BJ (cell line): ENCODE results near the gene PRSS22. TPM values are rescaled to one million over a fixed set of nuclear protein-coding genes. Genes with fewer than 3 reads are reported as not detected.

ENCODE experiments used
- CTCF ChIA-PET: fragments of 350-600 bp; formaldehyde crosslinking; extraction: SDS; loops from one replicate; lab custom pipeline; 2021; ENCODE audit warnings: antibody characterized with exemption, inconsistent platforms; lab: Yijun Ruan, JAX
- POLR2A ChIA-PET: fragments of 300-600 bp; sonication (Branson Sonifier 250); formaldehyde crosslinking; extraction: SDS; loops from one replicate; lab custom pipeline; 2021; ENCODE audit warnings: antibody characterized with exemption; lab: Charles Lee
- DNase-seq: peaks from one replicate; pipeline ENCODE4 v3.0.0-alpha.2; 2011; ENCODE audit warnings: low read depth
- H3K27me3 ChIP-seq: 2 replicates; pipeline ENCODE4 v1.6.0; 2011; ENCODE audit warnings: low read length; ENCODE audit not compliant: control insufficient read depth, insufficient read depth
- H3K36me3 ChIP-seq: 2 replicates; pipeline ENCODE4 v1.5.1; 2011; ENCODE audit warnings: low read length; ENCODE audit not compliant: control insufficient read depth, insufficient read depth
- H3K4me3 ChIP-seq: 2 replicates; pipeline ENCODE4 v1.5.1; 2011; ENCODE audit warnings: low read depth, mild to moderate bottlenecking, control low read depth, low read length
- polyA plus RNA-seq: library from polyadenylated mRNA; depleted of rRNA; stranded (reverse); fragments of >200 nt; gene quantifications from 2 replicates; pipeline ENCODE4 v1.2.3, GENCODE V29; 2011
- TF ChIP-seq, protein P1 (sequence below): IDR thresholded peaks from 2 replicates; pipeline ENCODE4 v1.5.1; 2011; ENCODE audit warnings: low read depth, mild to moderate bottlenecking, control low read depth, inconsistent platforms, low read length, moderate library complexity; ENCODE audit not compliant: insufficient read depth

The PRSS22 gene
- polyA plus RNA-seq, 1 experiment = not detected

GRCh38 chr16:2815299-2815771 lies 42.6 kb downstream of the PRSS22 start:
- TF ChIP-seq, protein P1, sequence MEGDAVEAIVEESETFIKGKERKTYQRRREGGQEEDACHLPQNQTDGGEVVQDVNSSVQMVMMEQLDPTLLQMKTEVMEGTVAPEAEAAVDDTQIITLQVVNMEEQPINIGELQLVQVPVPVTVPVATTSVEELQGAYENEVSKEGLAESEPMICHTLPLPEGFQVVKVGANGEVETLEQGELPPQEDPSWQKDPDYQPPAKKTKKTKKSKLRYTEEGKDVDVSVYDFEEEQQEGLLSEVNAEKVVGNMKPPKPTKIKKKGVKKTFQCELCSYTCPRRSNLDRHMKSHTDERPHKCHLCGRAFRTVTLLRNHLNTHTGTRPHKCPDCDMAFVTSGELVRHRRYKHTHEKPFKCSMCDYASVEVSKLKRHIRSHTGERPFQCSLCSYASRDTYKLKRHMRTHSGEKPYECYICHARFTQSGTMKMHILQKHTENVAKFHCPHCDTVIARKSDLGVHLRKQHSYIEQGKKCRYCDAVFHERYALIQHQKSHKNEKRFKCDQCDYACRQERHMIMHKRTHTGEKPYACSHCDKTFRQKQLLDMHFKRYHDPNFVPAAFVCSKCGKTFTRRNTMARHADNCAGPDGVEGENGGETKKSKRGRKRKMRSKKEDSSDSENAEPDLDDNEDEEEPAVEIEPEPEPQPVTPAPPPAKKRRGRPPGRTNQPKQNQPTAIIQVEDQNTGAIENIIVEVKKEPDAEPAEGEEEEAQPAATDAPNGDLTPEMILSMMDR = no peak
- H3K27me3 ChIP-seq = peaks cover 26% of the 10 kb centered on the region
- H3K36me3 ChIP-seq = no peaks in the 10 kb centered on the region
- ChIA-PET POLR2A (no interaction called here), CTCF (interaction anchor here (1.5 kb wide), 1 partner anchor 9 kb away, joined by 3 read pairs; no protein-coding TSS in a partner anchor)
- no peak overlapping the region for H3K4me3 ChIP-seq
- no peak for DNase-seq

DNA sequence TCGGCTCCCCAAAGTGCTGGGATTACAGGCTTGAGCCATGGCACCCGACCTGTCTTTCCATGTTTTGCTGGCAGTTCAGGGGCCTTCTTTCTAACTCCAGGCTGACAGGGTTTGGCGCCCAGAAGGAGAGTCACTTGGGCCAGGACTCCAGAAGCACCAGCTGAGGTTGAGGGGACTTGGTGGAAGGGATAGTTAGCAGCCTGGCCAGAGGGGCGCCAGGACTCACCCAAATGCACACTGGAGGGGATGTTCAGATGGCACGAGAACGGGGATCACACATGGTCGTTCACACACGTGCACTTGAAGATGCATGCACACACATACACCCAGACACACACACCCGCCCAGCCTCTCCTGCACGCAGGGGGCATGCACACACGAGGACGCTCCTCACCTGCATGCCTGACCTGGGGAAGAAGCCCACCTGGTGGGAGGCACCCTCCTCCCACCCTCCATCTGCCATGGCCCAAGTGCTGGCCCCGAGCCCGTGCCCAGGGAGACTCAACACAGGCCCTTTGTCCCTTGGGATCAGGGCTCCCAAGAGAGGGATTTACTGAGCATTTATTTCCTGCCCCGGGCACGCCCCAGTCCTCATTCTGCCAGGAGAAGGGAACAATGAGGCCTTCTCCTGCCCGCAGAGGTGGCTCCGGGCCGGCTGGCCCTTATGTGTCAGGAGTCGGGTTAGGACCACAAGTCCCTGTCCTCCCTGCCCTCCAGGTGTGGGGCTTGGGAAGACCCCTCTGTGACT lies 43.2 kb downstream of the PRSS22 start:
- peaks cover 20% of the 10 kb centered on the region for H3K27me3 ChIP-seq
- no peak for DNase-seq
- POLR2A ChIA-PET = no interaction called here
- no peaks in the 10 kb centered on the region for H3K36me3 ChIP-seq
- TF ChIP-seq, protein P1 = no peak
- CTCF ChIA-PET = interaction anchor here (1.3 to 1.5 kb wide), 2 partner anchors 9 to 10 kb away, joined by 3 read pairs; no protein-coding TSS in a partner anchor
- no peak overlapping the region for H3K4me3 ChIP-seq

- peaks cover 20% of the 10 kb centered on the region for H3K27me3 ChIP-seq
- no peak for DNase-seq
- ChIA-PET CTCF (interaction anchor here (1.0 to 1.3 kb wide), 2 partner anchors 10 to 30 kb away, joined by 3 read pairs; no protein-coding TSS in a partner anchor), POLR2A (no interaction called here)
- H3K36me3 ChIP-seq = no peaks in the 10 kb centered on the region
- TF ChIP-seq, protein P1 = no peak
- no peak overlapping the region for H3K4me3 ChIP-seq
Observed at GRCh38 chr16:2813771-2814221, 44.2 kb downstream of the PRSS22 start.

- Histone ChIP-seq H3K4me3 (no peak overlapping the region), H3K36me3 (no peaks in the 10 kb centered on the region), H3K27me3 (peaks cover 22% of the 10 kb centered on the region)
- ChIA-PET POLR2A (no interaction called here), CTCF (interaction anchor here (0.8 kb wide), 1 partner anchor 27 kb away, joined by 3 read pairs; no protein-coding TSS in a partner anchor)
- TF ChIP-seq, protein P1 = no peak
- no peak for DNase-seq
Observed at GRCh38 chr16:2811703-2812471, 46.1 kb downstream of the PRSS22 start.

DNA sequence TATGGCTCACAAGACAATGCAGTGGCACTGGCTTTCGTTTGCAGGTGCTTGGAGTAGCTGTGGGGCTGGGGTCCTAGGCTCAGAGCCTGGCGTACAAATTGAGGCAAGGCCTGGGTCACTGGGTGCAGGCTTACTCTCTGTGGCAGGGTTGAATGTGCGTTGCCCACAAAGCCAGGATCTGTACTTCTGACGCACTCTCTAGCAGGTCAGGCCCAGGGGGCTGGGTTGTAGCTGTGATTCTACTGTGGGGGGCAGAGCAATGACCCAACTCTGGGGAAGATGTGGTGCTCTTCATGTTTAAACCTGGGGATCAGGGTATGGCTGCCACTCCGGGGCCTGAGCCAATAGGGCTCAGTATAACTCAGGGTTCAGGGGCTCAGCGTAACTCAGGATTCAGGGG lies 47.3 kb downstream of the PRSS22 start:
- Histone ChIP-seq H3K27me3 (peaks cover 22% of the 10 kb centered on the region), H3K36me3 (no peaks in the 10 kb centered on the region), H3K4me3 (no peak overlapping the region)
- CTCF ChIA-PET = no interaction called here
- no peak for DNase-seq
- POLR2A ChIA-PET = no interaction called here
- TF ChIP-seq, protein P1 = no peak
